HepG2 (cell line): ENCODE results near the gene ABCG4. TPM values are rescaled to one million over a fixed set of nuclear protein-coding genes. Genes with fewer than 3 reads are reported as not detected.

ENCODE experiments used
- AGO2 ChIP-seq: fragments of 200-400 bp; formaldehyde crosslinking; optimal IDR thresholded peaks from 2 replicates; pipeline ENCODE3; 2017; ENCODE audit warnings: mild to moderate bottlenecking, low read depth, low read length, moderate library complexity
- BHLHE40 ChIP-seq: IDR thresholded peaks from 2 replicates; pipeline ENCODE4 v1.6.1; 2011; ENCODE audit warnings: low read length, improper control_type of control experiment
- GTF2F1 ChIP-seq: fragments of 150-350 bp; IDR thresholded peaks from 2 replicates; pipeline ENCODE4 v1.6.1; 2014; ENCODE audit warnings: low read length
- HHEX ChIP-seq: IDR thresholded peaks from 2 replicates; pipeline ENCODE4 v1.6.1; 2016; ENCODE audit warnings: control low read depth
- JUNB ChIP-seq: sonication (generic); formaldehyde crosslinking; IDR thresholded peaks from 2 replicates; pipeline ENCODE4 v1.8.0; 2022; ENCODE audit warnings: missing genetic modification reagents, mild to moderate bottlenecking, borderline replicate concordance
- KLF16 ChIP-seq, 2 experiments: sonication (generic) in 1 of 2; formaldehyde crosslinking in 1 of 2; IDR thresholded peaks; 2 replicates each; pipeline versions ENCODE4 v1.6.1 to v1.8.0; 2016 to 2023; ENCODE audit warnings: missing genetic modification reagents in 2 of 2, missing compliant biosample characterization in 1 of 2
- KMT2A ChIP-seq: sonication (generic); formaldehyde crosslinking; IDR thresholded peaks from 2 replicates; pipeline ENCODE4 v1.4.0; 2020; ENCODE audit warnings: missing genetic modification reagents
- NPAS2 ChIP-seq: sonication (generic); formaldehyde crosslinking; IDR thresholded peaks from 2 replicates; pipeline ENCODE4 v1.8.0; 2022; ENCODE audit warnings: mild to moderate bottlenecking, missing genetic modification reagents, borderline replicate concordance
- SALL1 ChIP-seq: sonication (generic); formaldehyde crosslinking; IDR thresholded peaks from 2 replicates; pipeline ENCODE4 v1.8.0; 2022; ENCODE audit warnings: mild to moderate bottlenecking, missing genetic modification reagents
- XBP1 ChIP-seq: sonication (generic); formaldehyde crosslinking; IDR thresholded peaks from 2 replicates; pipeline ENCODE4 v1.5.0; 2020; ENCODE audit warnings: missing genetic modification reagents
- YEATS4 ChIP-seq: sonication (generic); formaldehyde crosslinking; IDR thresholded peaks from 2 replicates; pipeline ENCODE4 v1.4.0; 2020; ENCODE audit warnings: missing genetic modification reagents, borderline replicate concordance
- ZBED4 ChIP-seq: sonication (generic); formaldehyde crosslinking; IDR thresholded peaks from 2 replicates; pipeline ENCODE4 v1.4.0; 2020; ENCODE audit warnings: missing genetic modification reagents, borderline replicate concordance
- ZNF251 ChIP-seq: sonication (generic); formaldehyde crosslinking; IDR thresholded peaks from 2 replicates; pipeline ENCODE4 v1.9.0; 2021; ENCODE audit warnings: mild to moderate bottlenecking, missing genetic modification reagents
- ZNF383 ChIP-seq: sonication (generic); formaldehyde crosslinking; IDR thresholded peaks from 2 replicates; pipeline ENCODE4 v1.4.0; 2020; ENCODE audit warnings: missing genetic modification reagents, mild to moderate bottlenecking, borderline replicate concordance
- ZNF546 ChIP-seq: sonication (generic); formaldehyde crosslinking; conservative IDR thresholded peaks from 2 replicates; pipeline ENCODE4 v1.8.1; 2023; ENCODE audit warnings: mild to moderate bottlenecking, missing genetic modification reagents
- ZNF776 ChIP-seq: sonication (generic); formaldehyde crosslinking; IDR thresholded peaks from 2 replicates; pipeline ENCODE4 v1.4.0; 2020; ENCODE audit warnings: mild to moderate bottlenecking, missing genetic modification reagents
- polyA plus RNA-seq, 8 experiments: library from polyadenylated mRNA; depleted of rRNA in 3 of 8; stranded (reverse) in 7 of 8; unstranded in 1 of 8; fragments of >200 nt; fragmentation: Illumina TruSeq in 4 of 8; extraction: Trizol in 4 of 8; gene quantifications; 2 replicates each; pipeline versions ENCODE4 v1.2.1 to v1.2.3, GENCODE V29; 2011 to 2016; ENCODE audit warnings: low read depth in 4 of 8, missing spikeins in 1 of 8, mixed read lengths in 1 of 8; ENCODE audit not compliant: insufficient read depth in 1 of 8
- total RNA-seq, 5 experiments: library from RNA; depleted of rRNA; stranded (reverse); fragments of >200 nt; fragmentation: Illumina TruSeq; extraction: Trizol; gene quantifications; 2 replicates each; pipeline ENCODE4 v1.2.3, GENCODE V29; 2016; ENCODE audit warnings: low read depth in 1 of 5
- TF ChIP-seq, protein P1 (sequence below), 2 experiments: sonication (generic) in 1 of 2; formaldehyde crosslinking in 1 of 2; IDR thresholded peaks; 2 replicates each; pipeline versions ENCODE4 v1.5.1 to v1.6.1; 2011 to 2020; ENCODE audit warnings: borderline replicate concordance in 1 of 2, low read depth in 1 of 2, low read length in 1 of 2, mild to moderate bottlenecking in 1 of 2, missing genetic modification reagents in 1 of 2, moderate library complexity in 1 of 2
- TF ChIP-seq, protein P2 (sequence below): sonication (generic); formaldehyde crosslinking; conservative IDR thresholded peaks from 2 replicates; pipeline ENCODE4 v1.4.0; 2020; ENCODE audit warnings: missing genetic modification reagents

Gene ABCG4
- total and polyA plus RNA-seq, 2 of the 13 experiments (the other 11 are each of a cell fraction or from before 2014, with no cell fraction given): not detected

- TF ChIP-seq, protein P1, sequence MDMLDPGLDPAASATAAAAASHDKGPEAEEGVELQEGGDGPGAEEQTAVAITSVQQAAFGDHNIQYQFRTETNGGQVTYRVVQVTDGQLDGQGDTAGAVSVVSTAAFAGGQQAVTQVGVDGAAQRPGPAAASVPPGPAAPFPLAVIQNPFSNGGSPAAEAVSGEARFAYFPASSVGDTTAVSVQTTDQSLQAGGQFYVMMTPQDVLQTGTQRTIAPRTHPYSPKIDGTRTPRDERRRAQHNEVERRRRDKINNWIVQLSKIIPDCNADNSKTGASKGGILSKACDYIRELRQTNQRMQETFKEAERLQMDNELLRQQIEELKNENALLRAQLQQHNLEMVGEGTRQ (IDR thresholded peaks at IDR 0.05; ENCODE audit: low read depth, low read length): no peak
- TF ChIP-seq, protein P1 (CRISPR knock-in tag; IDR thresholded peaks at IDR 0.05; ENCODE audit: borderline replicate concordance): no peak
- TF ChIP-seq NPAS2: no peak
- no peak for TF ChIP-seq ZNF546 (CRISPR knock-in tag)
- TF ChIP-seq KMT2A (CRISPR knock-in tag): peak; percentile 60; the same call in 1 of the 2 replicates
- TF ChIP-seq KLF16 (CRISPR knock-in tag; IDR thresholded peaks at IDR 0.05): no peak; a peak in 1 of 4 replicates
- TF ChIP-seq BHLHE40: no peak
- TF ChIP-seq ZNF383 (CRISPR knock-in tag): no peak
- no peak for TF ChIP-seq ZNF251 (CRISPR knock-in tag)
- TF ChIP-seq AGO2: peak; percentile 85
- peak; percentile 26 for TF ChIP-seq SALL1
- peak; percentile 89 for TF ChIP-seq YEATS4
- TF ChIP-seq ZBED4 (CRISPR knock-in tag): no peak; the same call in 1 of the 2 replicates
- TF ChIP-seq, protein P2, sequence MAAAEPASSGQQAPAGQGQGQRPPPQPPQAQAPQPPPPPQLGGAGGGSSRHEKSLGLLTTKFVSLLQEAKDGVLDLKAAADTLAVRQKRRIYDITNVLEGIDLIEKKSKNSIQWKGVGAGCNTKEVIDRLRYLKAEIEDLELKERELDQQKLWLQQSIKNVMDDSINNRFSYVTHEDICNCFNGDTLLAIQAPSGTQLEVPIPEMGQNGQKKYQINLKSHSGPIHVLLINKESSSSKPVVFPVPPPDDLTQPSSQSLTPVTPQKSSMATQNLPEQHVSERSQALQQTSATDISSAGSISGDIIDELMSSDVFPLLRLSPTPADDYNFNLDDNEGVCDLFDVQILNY (CRISPR knock-in tag): peak; percentile 51; the same call in 1 of the 2 replicates
- TF ChIP-seq JUNB (CRISPR knock-in tag): no peak
- TF ChIP-seq ZNF776 (CRISPR knock-in tag): peak; percentile 60
- no peak for TF ChIP-seq XBP1
- no peak for TF ChIP-seq GTF2F1
- no peak for TF ChIP-seq HHEX (CRISPR knock-in tag)
Measured at GRCh38 chr11:119168471-119169281, 19.8 kb downstream of the ABCG4 start, which contains the start of gene NLRX1 (continued).
